ENCODE data around the gene FAF1.

The FAF1 gene

DNA sequence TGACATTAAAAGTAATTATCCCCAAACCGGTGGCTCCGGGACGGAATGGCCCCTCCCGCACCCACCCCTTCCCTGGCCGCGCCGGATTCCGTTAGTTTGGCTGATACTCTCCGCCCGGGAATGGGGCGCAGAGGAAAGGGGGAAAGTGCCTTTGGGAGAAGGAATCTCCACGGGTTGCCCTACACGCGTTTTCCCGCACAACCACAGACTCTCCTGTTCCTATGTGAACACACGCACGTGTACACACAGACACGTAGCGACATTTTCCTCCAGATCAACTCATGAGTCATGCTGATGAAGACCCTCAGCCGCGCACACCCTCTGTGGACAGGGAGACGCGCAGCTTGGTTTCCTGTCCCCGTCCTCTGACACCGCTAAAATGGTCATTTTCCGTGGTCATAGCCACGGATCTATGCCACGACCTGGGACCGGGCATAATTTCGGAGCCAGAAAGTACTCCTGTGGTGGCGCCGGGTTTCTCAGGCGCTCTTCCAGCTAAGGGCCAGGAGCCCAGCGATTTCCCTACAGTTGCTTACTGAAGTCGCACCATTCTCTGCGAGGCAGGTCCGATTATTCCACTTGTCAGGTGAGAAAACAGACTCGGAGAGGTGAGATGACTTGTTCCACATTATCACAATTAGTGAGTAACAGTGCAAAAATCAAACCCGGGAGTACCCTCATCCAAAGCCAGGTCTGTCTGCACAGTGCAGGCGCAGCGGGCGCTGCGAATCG lies 532.8 kb downstream of the FAF1 start:
- DNase-seq (ENCODE audit: low read depth), result no peak

DNA sequence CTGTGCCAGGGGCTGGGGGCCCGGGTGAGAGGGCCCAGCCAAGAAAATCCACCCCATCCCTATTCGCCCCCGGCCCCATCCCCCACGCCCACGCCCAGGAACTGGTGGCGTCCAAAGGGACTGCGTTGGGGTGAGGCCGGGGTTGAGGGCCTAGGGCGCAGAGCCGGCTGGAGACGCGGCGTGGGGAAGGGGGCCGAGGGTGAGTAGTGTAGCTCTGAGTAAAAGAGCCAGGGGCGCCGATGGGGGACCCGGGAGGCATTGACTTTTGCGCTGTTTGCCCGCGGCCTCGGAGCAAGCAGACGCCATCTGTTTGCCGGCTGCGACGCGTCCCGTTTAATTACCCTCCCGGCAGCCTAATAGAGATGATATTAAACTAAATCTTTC lies 533.4 kb downstream of the FAF1 start:
- no peak for DNase-seq (ENCODE audit: low read depth)

DNA sequence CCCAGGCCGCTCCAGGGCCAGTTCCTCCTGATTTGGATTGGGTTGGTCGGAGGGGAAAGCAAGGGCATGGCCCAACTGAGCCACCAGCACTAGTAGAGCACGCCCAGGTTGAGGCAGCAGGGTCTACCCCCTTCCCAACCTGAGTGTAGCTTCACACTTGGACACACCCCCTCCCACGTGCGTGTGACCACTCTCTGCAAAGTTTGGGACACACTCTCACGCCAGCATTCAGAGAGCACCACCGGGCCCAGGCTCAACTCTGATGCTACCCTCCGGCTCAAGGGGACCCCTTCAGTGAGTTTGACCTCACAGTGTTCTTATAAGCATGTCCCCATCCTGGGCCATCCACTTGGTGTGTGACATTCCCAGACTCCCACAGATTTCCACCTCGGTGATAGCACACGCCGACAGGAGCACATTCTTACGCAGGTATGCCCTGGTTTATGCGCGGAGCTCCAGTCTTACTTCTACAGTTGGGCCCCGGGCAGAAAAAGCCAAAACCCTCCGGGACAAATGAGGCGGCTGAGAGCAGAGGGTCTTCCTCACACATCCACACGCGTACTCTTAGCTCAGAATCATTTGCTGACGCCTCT lies 533.9 kb downstream of the FAF1 start:
- no peak for DNase-seq (ENCODE audit: low read depth)

DNA sequence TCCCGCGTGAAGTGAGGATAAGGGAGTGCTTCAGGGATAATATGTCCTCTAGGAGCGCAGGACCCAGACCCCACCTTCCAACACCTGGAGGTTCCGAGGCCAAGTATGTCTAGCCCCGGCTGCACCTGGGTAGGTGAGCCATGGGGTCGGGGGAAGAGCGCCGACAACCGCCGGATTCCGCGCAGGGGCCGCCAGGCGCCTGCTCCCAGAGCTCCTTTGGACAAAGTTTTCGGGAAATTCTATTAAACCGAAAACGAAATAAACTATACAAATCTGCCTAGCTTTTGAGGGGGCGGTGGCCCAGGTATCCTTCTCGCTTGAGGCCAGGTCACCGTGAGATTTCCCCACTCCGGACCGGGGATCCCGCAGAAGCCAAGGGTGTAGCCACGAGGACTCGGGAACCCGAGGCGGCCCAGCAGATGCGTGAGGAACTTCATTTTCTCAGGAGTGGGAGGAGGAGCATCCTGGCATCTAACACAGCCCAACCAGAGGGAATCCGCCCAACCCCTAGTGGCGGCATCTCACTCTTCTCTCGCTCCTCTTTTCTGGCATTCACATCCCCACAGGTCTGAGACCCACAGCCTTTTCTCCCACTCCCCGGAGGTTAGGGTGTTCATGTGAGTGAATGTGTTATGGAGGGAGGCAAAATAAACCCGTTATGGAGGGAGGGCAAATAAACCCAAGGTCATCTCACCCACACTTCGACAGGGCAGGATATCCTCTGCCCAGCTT lies 534.5 kb downstream of the FAF1 start:
- no peak for DNase-seq (ENCODE audit: low read depth)

DNA sequence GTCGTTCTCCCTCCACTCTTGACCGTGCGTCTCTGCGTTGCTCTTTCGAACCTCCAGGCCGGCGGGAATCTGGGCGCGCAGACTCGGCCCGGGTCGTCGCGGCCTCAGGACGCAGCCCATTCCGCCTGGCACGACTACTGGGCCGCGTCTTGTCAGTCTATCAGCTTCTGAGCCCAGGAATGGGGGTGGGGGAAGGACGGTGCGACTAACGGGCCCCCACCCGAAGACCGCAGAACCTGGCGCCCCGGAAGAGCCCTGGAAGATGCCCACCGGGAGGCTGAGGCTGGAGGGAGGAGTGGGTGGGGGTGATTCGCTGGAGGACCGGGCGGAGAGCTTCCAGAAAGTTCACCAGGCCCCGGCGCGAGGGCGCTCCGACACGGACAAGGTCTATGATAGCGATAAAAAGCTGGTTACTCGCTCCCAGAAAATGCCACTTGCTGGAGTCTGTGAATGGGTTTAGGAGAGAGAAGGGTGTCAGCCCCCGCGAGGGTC lies 535.1 kb downstream of the FAF1 start:
- DNase-seq (ENCODE audit: low read depth), result no peak

DNA sequence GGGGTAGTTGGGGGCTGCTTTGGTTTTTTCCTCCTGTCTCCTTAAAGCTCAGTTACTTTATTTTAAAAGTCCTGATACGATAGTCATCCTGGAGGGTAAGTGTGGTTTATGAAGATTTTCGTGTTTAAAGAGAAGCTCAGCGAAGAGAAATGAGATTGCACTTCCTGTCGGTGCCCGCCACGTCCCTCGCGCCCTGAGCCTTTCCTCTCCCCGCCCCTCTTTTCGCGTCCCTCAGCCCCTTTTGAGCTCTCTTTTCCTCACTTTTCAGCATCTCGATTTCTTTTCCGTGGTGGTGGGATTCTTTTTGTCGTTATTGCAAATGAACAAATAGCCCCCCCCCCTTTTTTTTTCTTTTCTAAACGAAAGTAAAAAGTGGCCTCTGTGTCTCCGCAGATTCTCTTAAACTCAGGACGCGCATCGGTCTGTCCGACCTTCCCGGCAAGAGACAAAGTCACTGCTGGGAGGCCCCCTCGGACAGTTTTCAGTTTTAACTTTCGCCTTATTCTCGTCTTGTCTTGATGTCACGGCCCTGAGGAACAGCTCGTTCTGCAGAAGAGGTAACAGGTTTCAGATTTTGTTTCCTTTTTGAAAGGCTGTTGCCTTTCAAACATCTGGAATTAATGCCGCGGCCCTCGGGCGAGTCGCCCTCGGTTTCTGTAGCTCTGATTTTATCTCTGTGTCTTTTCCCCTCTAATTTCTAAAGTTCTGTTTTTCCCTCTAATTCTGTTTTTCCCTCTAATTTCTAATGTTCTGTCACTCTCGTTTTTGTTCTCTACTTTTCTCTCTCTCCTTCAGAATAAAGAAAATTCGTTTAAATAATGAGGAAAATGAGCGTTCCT lies 535.8 kb downstream of the FAF1 start:
- no peak for DNase-seq (ENCODE audit: low read depth)

GRCh38 chr1:50423670-50424000 lies 536.4 kb downstream of the FAF1 start:
- DNase-seq (ENCODE audit: low read depth), result no peak

DNA sequence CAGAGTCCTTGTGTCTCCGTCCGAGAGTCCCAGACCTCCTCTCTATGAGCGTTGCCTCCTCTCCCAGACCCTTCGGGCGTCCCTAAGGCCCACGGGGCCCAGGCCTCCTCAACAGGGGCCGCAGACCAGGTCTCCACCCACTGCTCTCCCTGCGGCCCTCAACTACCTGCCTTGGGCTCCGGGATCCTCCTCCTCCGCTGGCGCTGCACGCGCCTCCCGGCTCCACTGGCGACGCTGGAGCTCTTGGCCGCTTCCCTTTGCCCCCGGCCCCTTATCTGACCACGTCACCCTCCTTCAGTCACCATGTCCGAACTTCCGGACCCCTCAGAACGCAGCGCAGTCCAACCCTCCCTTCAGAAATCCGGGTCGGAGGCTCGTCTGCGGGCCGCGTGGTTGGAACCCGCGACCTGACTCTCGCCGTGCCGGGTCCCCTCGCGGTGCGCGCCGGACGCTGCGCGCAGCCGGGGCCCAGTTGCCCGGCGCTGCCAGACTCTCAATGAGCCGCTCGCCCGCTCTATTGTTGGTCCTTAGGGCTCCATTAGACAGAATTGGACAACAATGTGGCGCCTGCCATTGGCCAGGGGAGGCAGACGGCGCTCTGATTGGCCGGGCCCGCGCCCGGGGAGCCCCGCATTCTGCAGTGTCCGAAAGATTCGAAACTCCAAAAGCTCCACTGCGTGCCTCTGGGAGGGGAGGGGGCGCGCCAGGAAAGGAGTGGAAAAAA lies 537.0 kb downstream of the FAF1 start, which contains the start of gene DMRTA2:
TSS of gene DMRTA2 (minus strand) at position 498 of the 724 bp plus-strand sequence. CDS start 1,907 bp downstream, outside the sequence.
- no peak for DNase-seq (ENCODE audit: low read depth)

DNA sequence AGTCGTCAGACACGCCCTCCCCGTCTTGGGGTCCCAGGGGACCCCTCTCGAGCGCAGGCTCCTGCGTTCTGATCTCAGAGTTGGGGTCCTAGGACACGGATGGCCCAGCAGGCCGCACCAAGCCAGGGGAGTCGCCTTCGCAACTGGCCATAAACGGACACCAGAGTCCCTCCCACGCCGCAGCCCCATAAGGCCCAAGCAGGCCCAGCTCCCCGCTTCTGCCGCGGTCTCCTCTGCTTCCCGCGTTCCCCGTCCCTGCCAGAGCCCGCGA lies 537.5 kb downstream of the FAF1 start:
- no peak for DNase-seq (ENCODE audit: low read depth)

DNA sequence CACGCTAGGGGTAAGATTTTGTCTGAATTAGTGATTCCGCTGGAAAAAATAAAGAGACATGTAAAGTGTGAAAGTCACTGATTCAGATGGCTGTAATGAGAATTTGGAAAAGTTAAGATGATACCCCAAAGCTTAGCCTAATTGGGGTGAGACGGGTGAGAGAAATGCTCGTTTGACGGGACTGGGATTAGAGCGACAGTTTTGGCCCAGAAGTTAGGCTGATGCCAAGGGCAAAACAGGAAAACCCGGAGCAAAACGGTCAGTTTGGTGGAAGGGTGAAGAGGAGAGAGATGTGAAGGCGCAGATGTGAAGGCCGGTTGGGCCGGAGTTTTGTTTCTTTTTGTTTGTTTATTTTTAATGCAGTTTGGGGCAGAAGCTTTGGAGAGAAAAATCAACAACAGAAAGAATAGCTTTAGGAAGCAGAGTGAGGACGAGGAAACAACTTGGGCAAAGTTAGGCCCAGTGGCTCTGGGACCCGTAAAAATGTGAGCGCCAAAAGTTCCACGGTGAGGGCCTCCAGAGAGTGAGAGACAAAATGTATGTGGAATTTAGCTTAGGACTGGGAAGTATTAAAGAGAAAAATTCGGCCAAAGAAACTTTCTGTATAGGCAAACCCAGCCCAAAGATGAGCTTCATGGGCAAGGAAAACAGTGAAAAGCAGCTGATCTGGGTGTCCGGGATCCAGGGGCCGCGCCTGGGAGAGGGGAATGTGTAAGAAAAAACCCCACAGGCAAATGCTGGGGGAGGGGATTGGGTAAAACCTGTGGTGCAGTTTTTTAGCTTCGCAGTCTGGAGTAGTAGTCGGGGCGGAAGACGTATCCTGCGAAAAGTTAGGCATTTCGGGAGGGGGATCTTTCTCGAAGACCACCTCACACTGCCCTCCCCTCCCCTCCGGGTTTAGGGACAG lies 538.0 kb downstream of the FAF1 start:
- DNase-seq (ENCODE audit: low read depth), result no peak

- no peak for DNase-seq (ENCODE audit: low read depth)
These were observed 538.7 kb downstream of the FAF1 start for GRCh38 chr1:50421366-50421748.

DNA sequence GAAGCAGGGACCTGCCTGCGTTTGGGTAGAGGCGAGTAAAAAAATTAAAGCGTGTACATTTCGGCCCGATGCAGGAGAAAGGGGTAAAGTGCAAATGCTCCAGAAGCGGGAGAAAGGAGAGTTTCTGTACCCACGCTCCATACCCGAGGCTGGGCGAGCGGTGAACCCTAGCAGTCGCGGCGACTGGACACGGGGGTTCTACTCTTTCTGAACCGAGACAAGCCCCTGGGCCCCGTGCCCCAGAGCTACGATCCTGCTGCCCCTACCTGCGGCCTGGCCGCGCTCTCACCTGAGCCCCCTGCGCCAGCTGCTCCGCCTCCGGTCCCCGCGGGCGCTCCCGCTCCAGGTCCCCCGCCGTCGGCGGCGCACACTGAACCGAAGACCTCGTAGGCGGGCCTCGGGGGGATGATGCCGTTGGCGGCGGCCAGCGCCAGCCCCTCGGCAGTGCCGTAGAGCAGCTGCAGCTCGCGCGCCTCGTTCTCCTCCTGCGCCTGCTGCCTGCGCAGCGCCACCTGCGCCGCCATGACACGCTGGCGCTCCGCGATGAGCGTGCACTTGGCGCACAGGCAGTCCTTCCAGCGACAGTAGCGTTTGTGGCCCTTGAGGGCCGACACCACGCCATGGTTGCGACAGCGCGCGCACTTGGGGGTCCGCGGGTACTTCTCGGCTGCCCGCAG lies 539.2 kb downstream of the FAF1 start:
- DNase-seq (ENCODE audit: low read depth), result no peak

GRCh38 chr1:50419907-50420677 lies 540.0 kb downstream of the FAF1 start:
- DNase-seq (ENCODE audit: low read depth), result no peak

DNA sequence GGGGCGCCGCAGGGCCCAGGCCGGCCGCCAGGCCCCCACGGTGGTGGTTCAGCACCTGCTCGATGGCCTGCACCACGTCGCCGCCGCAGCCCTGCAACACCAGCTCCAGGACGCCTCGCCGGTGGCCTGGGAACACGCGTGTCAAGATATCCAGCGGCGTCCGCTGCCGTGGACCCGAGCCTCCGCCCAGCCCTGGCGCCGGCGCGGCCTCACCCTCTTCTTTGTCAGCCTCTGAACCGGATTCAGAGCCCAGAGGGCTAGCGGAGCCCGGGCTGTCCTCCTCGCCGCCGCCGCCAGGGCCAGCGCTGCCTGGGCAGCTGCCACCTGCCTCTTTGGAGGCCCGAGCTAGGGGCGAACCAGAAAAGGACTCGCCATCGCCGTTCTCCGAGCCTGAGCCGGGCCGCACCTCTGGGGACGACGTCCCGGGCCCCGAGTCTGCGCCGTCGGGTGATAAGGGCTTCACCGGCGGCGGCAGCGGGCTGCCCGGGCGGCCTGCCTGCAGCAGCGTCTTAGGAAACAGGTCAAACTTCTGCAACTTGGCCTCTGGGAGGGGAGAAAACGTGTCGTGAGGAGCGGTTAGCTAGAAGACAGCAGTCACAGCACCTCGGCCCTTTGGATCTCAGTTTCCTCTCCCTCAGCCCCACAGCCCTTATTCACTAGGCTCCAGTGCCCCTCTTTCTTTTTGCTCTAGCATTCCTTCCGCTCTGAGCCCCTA lies 540.7 kb downstream of the FAF1 start:
- DNase-seq (ENCODE audit: low read depth), result no peak

DNA sequence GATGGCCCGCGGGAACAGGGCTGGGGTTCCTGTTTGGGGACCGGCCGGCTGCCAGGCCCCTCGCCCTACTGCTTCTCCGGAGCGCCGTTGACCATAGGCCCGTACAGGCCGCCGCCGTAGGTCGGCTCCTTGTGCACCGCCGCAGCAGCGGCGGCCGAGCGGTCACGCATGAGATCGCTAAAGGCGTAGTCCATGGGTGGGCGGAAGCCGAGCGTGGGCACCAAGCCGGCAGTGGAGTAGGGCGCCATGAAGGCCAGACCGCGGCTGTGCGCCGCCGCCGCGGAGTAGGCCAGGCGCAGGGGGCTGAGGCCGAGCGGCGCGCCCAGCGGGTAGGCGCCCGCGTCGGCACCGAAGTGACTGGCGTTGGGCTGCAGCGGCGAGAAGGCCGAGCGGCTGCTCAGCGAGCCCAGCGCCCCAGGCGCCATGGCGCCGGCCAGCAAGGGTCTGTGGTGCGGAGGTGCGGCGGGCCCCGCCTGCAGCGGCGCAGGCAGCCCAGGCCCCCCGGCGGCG lies 541.4 kb downstream of the FAF1 start:
- no peak for DNase-seq (ENCODE audit: low read depth)

GRCh38 chr1:50417946-50418599 lies 542.0 kb downstream of the FAF1 start:
- no peak for DNase-seq (ENCODE audit: low read depth)

GRCh38 chr1:50417507-50417906 lies 542.6 kb downstream of the FAF1 start:
- no peak for DNase-seq (ENCODE audit: low read depth)
